BJ (cell line): Measurements from ENCODE around the gene TYRO3. TPM values are rescaled to one million over a fixed set of nuclear protein-coding genes. Genes with fewer than 3 reads are reported as not detected.

ENCODE experiments used
- CTCF ChIA-PET: fragments of 350-600 bp; formaldehyde crosslinking; extraction: SDS; loops from one replicate; lab custom pipeline; 2021; ENCODE audit warnings: antibody characterized with exemption, inconsistent platforms; lab: Yijun Ruan, JAX
- POLR2A ChIA-PET: fragments of 300-600 bp; sonication (Branson Sonifier 250); formaldehyde crosslinking; extraction: SDS; loops from one replicate; lab custom pipeline; 2021; ENCODE audit warnings: antibody characterized with exemption; lab: Charles Lee
- DNase-seq: peaks from one replicate; pipeline ENCODE4 v3.0.0-alpha.2; 2011; ENCODE audit warnings: low read depth
- H3K27me3 ChIP-seq: 2 replicates; pipeline ENCODE4 v1.6.0; 2011; ENCODE audit warnings: low read length; ENCODE audit not compliant: control insufficient read depth, insufficient read depth
- H3K36me3 ChIP-seq: 2 replicates; pipeline ENCODE4 v1.5.1; 2011; ENCODE audit warnings: low read length; ENCODE audit not compliant: control insufficient read depth, insufficient read depth
- H3K4me3 ChIP-seq: 2 replicates; pipeline ENCODE4 v1.5.1; 2011; ENCODE audit warnings: low read depth, mild to moderate bottlenecking, control low read depth, low read length
- CTCF ChIP-seq: IDR thresholded peaks from 2 replicates; pipeline ENCODE4 v1.5.1; 2011; ENCODE audit warnings: low read depth, mild to moderate bottlenecking, control low read depth, inconsistent platforms, low read length, moderate library complexity; ENCODE audit not compliant: insufficient read depth
- polyA minus RNA-seq: library from RNA; depleted of rRNA, polyadenylated mRNA; stranded (reverse); fragments of >200 nt; gene quantifications from 2 replicates; pipeline ENCODE4 v1.2.3, GENCODE V29; 2011; rRNA and poly(A)+ RNA removed
- polyA plus RNA-seq: library from polyadenylated mRNA; depleted of rRNA; stranded (reverse); fragments of >200 nt; gene quantifications from 2 replicates; pipeline ENCODE4 v1.2.3, GENCODE V29; 2011; rRNA removed

Gene TYRO3
- 13.5 and 18.8 TPM in 2 replicates for polyA plus RNA-seq
- 28.9 and 40.9 TPM in 2 replicates for polyA minus RNA-seq

- ChIA-PET CTCF (interaction anchor here (0.6 to 2.2 kb wide), 20 partner anchors 10 to 343 kb away, joined by 3 to 12 read pairs (median 4); partner anchors contain the start of genes MAPKBP1 and RPAP1), POLR2A (no interaction called here)
- Histone ChIP-seq H3K36me3 (no peaks in the 10 kb centered on the region; the same call in 1 of the 2 replicates), H3K4me3 (peak within 1 kb of the TSS; percentile 51), H3K27me3 (no peaks in the 10 kb centered on the region)
- no peak for DNase-seq
- no peak for TF ChIP-seq CTCF
These were observed at the start of gene TYRO3 for GRCh38 chr15:41558400-41559238. Gene TYRO3 (plus strand): TSS chr15:41559212. CDS start chr15:41559258, 46 bp downstream.

GRCh38 chr15:41510728-41511127 lies 48.3 kb upstream of the TYRO3 start:
- DNase-seq: no peak
- Histone ChIP-seq H3K36me3 (no peaks in the 10 kb centered on the region), H3K4me3 (no peak overlapping the region), H3K27me3 (peaks cover 18% of the 10 kb centered on the region)
- CTCF ChIA-PET: no interaction called here
- POLR2A ChIA-PET: no interaction called here
- no peak for TF ChIP-seq CTCF

GRCh38 chr15:41511331-41511898 lies 47.6 kb upstream of the TYRO3 start:
- ChIA-PET POLR2A (no interaction called here), CTCF (no interaction called here)
- no peak overlapping the region for H3K4me3 ChIP-seq
- no peak for DNase-seq
- H3K36me3 ChIP-seq: no peaks in the 10 kb centered on the region
- peaks cover 18% of the 10 kb centered on the region for H3K27me3 ChIP-seq
- no peak for TF ChIP-seq CTCF

- CTCF ChIA-PET: no interaction called here
- no peak overlapping the region for H3K4me3 ChIP-seq
- no peak for DNase-seq
These were observed 47.1 kb upstream of the TYRO3 start for GRCh38 chr15:41511899-41512369.

More at GRCh38 chr15:41511899-41512369, 47.1 kb upstream of the TYRO3 start:
- no peak for TF ChIP-seq CTCF
- Histone ChIP-seq H3K27me3 (peaks cover 18% of the 10 kb centered on the region), H3K36me3 (no peaks in the 10 kb centered on the region)
- POLR2A ChIA-PET: no interaction called here
